Measurements from ENCODE around the gene RGS17.

- TF ChIP-seq CTCF (IDR thresholded peaks at IDR 0.05) (no peak), POLR2A (IDR thresholded peaks at IDR 0.05) (no peak), POLR2AphosphoS5 (IDR thresholded peaks at IDR 0.05) (no peak)
Observed at GRCh38 chr6:153058291-153058690, 72.8 kb downstream of the RGS17 start.

Data from breast epithelium (tissue), 3 donors.